ENCODE data around the gene LENG8. TPM values are rescaled to one million over a fixed set of nuclear protein-coding genes. Genes with fewer than 3 reads are reported as not detected.

LENG8 gene
- polyA plus RNA-seq, 3 donors, result 3.6 to 341 (median 5.8) TPM

DNA sequence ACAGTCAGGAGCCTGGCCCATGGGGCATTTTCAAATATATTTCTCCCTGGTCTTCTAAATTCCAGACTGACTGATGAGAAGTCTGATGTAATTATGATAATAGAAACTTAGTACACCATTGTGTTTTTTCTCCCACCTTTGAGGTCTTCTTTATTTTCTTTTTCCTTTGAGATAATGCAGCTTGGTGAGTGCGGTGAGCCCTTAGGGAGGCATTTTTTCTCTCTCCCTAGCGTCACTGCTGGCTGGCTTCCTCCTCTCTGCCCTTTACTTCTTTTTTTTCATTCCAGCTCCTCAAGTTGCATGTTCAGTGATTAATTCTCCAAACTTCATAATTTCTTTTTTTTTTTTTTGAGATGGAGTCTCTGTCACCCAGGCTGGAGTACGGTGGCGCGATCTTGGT, 36.9 kb downstream of the LENG8 start:
- H3K27ac ChIP-seq (ENCODE audit: low read depth in 1 of 2, low read length in 2 of 2), result no peak overlapping the region
- intact Hi-C loops (cut with micrococcal nuclease), result loop anchor here in 1 of 2 donors (10.0 kb wide), 1 partner anchor 189 kb away; no protein-coding TSS in a partner anchor
- no CpG with 5 or more reads among the region's 5 CpGs for WGBS (ENCODE audit: insufficient coverage)

DNA sequence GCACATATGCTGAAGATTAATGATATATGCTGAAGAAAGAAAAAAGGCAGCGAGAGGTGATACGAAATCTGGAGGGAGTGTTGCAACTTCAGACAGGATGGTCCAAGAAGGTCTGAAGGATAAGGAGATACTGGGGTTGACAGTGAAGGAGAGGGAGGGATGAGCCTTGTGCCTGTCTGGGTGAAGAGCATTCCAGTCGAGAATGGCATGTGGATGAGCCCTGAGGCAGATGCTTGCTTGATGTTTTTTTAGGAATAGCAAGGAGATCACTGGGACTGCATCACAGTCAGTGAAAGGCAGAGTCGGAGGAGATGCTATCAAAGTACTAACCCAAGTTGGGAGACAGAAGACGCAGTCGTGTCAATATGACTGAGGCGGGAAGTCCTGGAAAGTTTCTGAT, 40.3 kb downstream of the LENG8 start:
- Histone ChIP-seq H3K9ac (ENCODE audit: insufficient read depth, low read length, poor library complexity, severe bottlenecking) (no peak overlapping the region), H3K9me3 (replicated peaks in 1 of 2; ENCODE audit: control insufficient read depth in 1 of 2, insufficient read depth in 1 of 2, low read length in 2 of 2) (peaks cover 0 to 2% of the 10 kb centered on the region in 2 donors), H4K20me1 (ENCODE audit: insufficient read depth, low read length) (no peaks in the 10 kb centered on the region), H3K27ac (ENCODE audit: low read depth in 1 of 2, low read length in 2 of 2) (no peak overlapping the region), H3K4me1 (ENCODE audit: control insufficient read depth in 1 of 2, insufficient read depth in 2 of 2, low read length in 2 of 2) (no peaks in the 10 kb centered on the region), H3K4me2 (replicated peaks; ENCODE audit: extremely low read depth, low read length, poor library complexity, severe bottlenecking) (no peak overlapping the region), H2AFZ (ENCODE audit: insufficient read depth, low read depth, low read length, poor library complexity, severe bottlenecking) (no peak overlapping the region), H3K36me3 (replicated peaks in 1 of 2; ENCODE audit: control insufficient read depth in 1 of 2, insufficient read depth in 2 of 2, low read length in 2 of 2) (no peaks in the 10 kb centered on the region), H3K27me3 (ENCODE audit: control insufficient read depth in 2 of 2, insufficient read depth in 2 of 2, low read length in 2 of 2) (peaks cover 49 to 94% of the 10 kb centered on the region in 2 donors), H3K4me3 (replicated peaks in 1 of 3; ENCODE audit: low read depth in 2 of 3, low read length in 3 of 3) (no peak overlapping the region), H3K79me2 (ENCODE audit: insufficient read depth, low read length) (no peaks in the 10 kb centered on the region)
- WGBS (ENCODE audit: insufficient coverage), result 79% methylated on average over 4 of the region's 7 CpGs
- H3K9me3 Mint-ChIP-seq, result peaks cover 0 to 18% (median 4%) of the 10 kb centered on the region in 7 donors
- peak overlapping the region in 1 of 2 donors; percentile 68 for H3K4me3 Mint-ChIP-seq
- TF ChIP-seq, protein P1, sequence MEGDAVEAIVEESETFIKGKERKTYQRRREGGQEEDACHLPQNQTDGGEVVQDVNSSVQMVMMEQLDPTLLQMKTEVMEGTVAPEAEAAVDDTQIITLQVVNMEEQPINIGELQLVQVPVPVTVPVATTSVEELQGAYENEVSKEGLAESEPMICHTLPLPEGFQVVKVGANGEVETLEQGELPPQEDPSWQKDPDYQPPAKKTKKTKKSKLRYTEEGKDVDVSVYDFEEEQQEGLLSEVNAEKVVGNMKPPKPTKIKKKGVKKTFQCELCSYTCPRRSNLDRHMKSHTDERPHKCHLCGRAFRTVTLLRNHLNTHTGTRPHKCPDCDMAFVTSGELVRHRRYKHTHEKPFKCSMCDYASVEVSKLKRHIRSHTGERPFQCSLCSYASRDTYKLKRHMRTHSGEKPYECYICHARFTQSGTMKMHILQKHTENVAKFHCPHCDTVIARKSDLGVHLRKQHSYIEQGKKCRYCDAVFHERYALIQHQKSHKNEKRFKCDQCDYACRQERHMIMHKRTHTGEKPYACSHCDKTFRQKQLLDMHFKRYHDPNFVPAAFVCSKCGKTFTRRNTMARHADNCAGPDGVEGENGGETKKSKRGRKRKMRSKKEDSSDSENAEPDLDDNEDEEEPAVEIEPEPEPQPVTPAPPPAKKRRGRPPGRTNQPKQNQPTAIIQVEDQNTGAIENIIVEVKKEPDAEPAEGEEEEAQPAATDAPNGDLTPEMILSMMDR (IDR thresholded peaks at IDR 0.05), result no peak
- peaks cover 0 to 2% of the 10 kb centered on the region in 2 donors for H3K36me3 Mint-ChIP-seq
- no peak for DNase-seq
- H3K27ac Mint-ChIP-seq, result no peak overlapping the region
- H3K27me3 Mint-ChIP-seq (ENCODE audit: low read depth in 3 of 3), result peaks cover 88 to 94% (median 94%) of the 10 kb centered on the region in 3 donors
- no peaks in the 10 kb centered on the region for H3K4me1 Mint-ChIP-seq
- intact Hi-C loops (cut with micrococcal nuclease), result loop anchor here in 1 of 2 donors (10.0 kb wide), 1 partner anchor 185 kb away; no protein-coding TSS in a partner anchor

More for the DNA sequence above, 36.9 kb downstream of the LENG8 start:
- Mint-ChIP-seq H3K4me1 (peaks cover 17% of the 10 kb centered on the region), H3K36me3 (peaks cover 0 to 2% of the 10 kb centered on the region in 2 donors), H3K27me3 (ENCODE audit: low read depth in 3 of 3) (peaks cover 74 to 83% (median 78%) of the 10 kb centered on the region in 3 donors), H3K27ac (no peak overlapping the region), H3K9me3 (peaks cover 0 to 16% (median 3%) of the 10 kb centered on the region in 7 donors), H3K4me3 (peak overlapping the region in 1 of 2 donors; percentile 85)
- no peak for DNase-seq
- Histone ChIP-seq H4K20me1 (ENCODE audit: insufficient read depth, low read length) (peaks cover 5% of the 10 kb centered on the region), H3K4me3 (replicated peaks in 1 of 3; ENCODE audit: low read depth in 2 of 3, low read length in 3 of 3) (no peak overlapping the region), H3K9ac (ENCODE audit: insufficient read depth, low read length, poor library complexity, severe bottlenecking) (no peak overlapping the region), H3K27me3 (ENCODE audit: control insufficient read depth in 2 of 2, insufficient read depth in 2 of 2, low read length in 2 of 2) (peaks cover 49 to 86% of the 10 kb centered on the region in 2 donors), H3K4me2 (replicated peaks; ENCODE audit: extremely low read depth, low read length, poor library complexity, severe bottlenecking) (no peak overlapping the region), H3K36me3 (replicated peaks in 1 of 2; ENCODE audit: control insufficient read depth in 1 of 2, insufficient read depth in 2 of 2, low read length in 2 of 2) (no peaks in the 10 kb centered on the region), H3K4me1 (ENCODE audit: control insufficient read depth in 1 of 2, insufficient read depth in 2 of 2, low read length in 2 of 2) (peaks cover 11 to 15% of the 10 kb centered on the region in 2 donors), H3K9me3 (replicated peaks in 1 of 2; ENCODE audit: control insufficient read depth in 1 of 2, insufficient read depth in 1 of 2, low read length in 2 of 2) (peaks cover 0 to 6% of the 10 kb centered on the region in 2 donors), H3K79me2 (ENCODE audit: insufficient read depth, low read length) (no peaks in the 10 kb centered on the region), H2AFZ (ENCODE audit: insufficient read depth, low read depth, low read length, poor library complexity, severe bottlenecking) (no peak overlapping the region)
- TF ChIP-seq, protein P1 (IDR thresholded peaks at IDR 0.05), result no peak

All from CD14-positive monocyte (primary cell).